Measurements from ENCODE around the gene GP5.

The GP5 gene, protein sequence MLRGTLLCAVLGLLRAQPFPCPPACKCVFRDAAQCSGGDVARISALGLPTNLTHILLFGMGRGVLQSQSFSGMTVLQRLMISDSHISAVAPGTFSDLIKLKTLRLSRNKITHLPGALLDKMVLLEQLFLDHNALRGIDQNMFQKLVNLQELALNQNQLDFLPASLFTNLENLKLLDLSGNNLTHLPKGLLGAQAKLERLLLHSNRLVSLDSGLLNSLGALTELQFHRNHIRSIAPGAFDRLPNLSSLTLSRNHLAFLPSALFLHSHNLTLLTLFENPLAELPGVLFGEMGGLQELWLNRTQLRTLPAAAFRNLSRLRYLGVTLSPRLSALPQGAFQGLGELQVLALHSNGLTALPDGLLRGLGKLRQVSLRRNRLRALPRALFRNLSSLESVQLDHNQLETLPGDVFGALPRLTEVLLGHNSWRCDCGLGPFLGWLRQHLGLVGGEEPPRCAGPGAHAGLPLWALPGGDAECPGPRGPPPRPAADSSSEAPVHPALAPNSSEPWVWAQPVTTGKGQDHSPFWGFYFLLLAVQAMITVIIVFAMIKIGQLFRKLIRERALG

DNA sequence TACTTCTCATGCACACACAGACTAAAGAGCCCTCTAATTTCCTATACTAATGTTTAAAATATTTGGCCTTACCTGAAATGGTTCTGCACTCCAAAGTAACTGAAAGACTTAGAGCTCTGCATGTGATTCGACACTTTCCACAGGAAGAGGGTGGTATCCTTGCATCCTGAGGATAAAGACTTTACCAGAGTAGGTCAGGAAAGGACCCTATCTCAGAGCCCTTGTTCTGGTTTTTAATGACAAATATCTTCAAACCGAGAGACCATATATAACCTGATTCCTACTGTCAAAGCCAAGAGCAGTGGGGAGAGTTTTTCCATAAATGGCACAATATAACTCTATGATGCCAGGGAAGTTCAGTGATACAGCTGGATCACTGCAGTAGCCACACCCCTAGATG is at the start of gene GP5:
TSS of gene GP5 (minus strand) at position 101 of the 400 bp plus-strand sequence. CDS start 984 bp downstream, outside the sequence.
- no peak for DNase-seq (ENCODE audit: extremely low read depth in 1 of 2, low read depth in 1 of 2)

DNA sequence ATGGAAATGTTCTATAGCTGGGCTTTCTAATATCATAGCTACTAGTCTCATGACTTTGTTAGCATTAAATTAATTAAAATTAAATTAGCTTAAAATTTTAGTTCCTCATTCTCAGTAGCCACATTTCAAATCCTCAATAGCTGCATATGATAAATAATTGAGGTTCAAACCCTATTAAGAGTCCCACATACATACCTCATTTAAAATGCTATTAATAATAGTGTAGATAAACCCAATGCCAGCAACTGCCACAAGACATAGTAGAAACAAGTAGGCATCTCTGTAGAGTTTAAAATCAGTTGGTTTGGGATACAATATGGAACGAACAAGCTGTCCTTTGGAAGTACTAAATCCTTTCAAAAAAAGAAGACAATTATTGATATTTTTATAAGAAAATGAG is 48.6 kb upstream of the GP5 start:
- DNase-seq (ENCODE audit: extremely low read depth in 1 of 2, low read depth in 1 of 2) = no peak

DNA sequence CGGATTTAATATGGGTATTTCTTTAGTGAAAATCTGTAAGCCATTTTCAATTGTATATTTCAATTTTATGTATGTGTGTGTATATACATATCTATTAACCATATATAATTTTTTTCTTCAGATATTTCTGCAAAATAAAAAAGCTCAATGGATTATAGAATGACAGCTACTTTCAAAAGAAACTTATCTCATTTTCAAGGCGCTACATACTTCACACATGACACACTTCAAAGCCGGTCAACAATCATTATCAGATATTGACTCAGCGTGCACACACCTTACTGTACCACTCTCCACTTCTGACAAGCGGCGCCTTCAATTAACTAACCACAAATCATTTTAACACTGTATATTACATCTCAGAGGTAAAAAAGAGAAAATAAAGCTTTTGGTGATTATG is 48.1 kb upstream of the GP5 start:
- no peak for DNase-seq (ENCODE audit: extremely low read depth in 1 of 2, low read depth in 1 of 2)

DNA sequence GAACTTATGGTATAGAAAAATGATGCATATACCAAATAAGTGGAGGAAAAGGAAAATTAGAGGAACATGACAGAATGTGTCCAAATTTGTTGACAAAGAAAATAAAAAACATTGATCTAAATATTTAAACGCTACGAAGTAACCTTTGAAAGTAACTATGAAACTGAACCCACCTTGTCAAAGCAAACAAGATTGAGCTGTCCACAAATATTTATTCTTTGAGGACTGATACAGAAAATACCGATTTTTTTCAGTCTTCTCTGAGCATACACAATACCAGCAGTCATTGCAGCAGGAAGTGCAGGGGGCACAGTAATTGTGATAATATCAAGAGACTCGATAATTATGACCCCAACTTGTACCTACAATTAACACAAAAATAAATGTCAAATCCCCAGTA is 47.7 kb upstream of the GP5 start:
- no peak for DNase-seq (ENCODE audit: extremely low read depth in 1 of 2, low read depth in 1 of 2)

DNA sequence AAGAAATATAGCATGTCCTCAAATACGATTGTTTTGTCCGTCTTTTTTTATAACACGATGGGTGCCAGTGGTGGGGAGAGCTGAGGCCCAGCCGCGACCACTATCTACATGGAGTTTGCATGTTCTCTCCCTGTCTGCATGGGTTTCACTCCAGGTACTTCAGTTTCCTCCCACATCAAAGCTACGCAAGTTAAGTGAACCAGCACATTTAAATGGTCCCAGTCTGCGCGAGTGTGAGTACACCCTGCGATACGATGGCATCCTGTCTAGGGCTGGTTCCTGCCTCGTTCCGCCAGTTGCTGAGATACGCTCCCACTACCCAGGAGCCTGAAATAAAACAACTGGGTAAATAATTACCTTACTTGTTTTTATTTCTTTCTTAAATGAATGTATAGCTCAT is 47.1 kb upstream of the GP5 start:
- DNase-seq (ENCODE audit: extremely low read depth in 1 of 2, low read depth in 1 of 2) = no peak

DNA sequence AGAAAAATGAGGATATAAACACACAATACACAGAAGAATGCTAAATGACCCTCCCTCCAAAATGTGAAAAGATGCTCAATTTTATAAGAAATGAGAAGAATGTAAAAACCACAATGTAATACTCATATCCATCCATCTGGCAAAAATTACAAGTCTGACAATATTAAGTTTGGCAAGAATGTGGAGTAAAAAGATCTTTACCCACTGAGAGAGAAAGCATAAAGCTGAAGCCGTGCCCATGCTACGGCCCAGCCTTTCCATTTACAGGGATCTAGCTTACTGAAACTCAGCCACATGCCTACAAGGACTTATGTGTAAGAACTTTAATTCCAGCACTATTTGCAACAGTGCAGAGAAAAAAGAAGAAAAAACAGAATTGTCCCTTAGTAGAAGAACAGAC is 44.8 kb upstream of the GP5 start:
- DNase-seq (ENCODE audit: extremely low read depth in 1 of 2, low read depth in 1 of 2) = no peak

DNA sequence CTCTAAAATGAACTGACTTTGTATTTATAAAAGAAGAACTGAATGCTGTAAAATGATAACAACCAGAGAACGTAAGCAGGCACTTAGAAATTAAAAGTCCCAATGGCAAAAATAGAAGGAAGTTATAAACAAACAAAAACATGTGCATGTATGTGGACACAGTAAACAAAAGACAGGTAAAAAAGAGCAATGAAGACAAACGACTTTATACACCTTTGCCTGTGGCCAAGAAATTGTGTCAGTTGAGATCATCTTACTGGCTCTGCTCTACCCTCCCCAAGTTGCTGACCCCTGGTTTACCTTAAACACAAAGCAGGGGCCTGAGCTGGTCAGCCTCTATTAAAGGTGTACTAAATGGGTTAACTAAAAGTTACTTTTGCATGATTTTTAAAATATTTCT is 41.7 kb upstream of the GP5 start:
- no peak for DNase-seq (ENCODE audit: extremely low read depth in 1 of 2, low read depth in 1 of 2)

DNA sequence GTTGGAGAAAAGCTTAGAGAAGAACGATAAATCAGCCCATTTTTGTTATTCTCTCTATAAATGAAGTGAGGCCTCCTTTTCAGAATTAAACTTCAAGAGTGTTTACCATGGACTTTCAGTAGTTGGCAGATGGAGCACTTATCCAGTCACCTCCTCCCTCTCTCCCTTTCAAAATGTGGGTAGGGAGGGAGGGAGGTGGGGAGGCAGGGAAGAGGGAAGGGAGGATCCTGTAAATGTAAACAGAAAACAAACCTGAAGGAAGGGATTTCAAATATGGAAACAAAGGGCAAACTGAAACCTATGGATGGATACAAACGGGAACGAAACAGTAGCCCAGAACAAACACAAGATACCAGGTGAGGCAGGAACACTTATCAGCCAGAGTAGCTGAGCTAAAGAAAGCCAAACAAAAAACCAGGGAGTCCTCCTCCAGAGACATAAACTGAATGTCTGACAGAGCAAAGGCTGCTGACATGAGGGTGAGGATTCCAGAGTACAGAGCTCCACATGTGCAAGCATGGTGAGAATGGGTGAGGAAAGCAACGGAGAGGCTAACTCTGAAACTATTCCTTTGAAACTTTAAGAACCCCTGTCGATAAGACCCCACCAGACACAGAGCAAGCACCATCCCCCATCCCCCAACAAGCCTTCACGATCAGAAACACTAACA is 41.0 kb upstream of the GP5 start:
- no peak for DNase-seq (ENCODE audit: extremely low read depth in 1 of 2, low read depth in 1 of 2)

DNA sequence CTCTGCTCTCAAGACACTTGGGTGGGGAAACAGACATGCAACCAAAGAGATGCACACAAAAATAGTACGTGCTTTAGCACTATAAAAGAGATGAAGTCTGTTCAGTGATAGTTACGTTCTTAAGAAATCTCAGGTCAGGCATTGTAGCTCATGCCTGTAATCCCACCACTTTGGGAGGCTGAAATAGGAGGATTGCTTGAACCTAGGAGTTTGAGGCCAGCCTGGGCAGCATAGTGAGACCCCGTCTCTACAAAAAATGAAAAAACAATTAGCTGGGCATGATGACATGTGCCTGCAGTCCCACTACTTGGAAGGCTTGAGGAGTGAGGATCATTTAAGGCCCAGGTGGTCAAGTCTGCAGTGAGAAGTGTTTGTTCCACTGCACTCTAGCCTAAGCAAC is 35.4 kb upstream of the GP5 start:
- no peak for DNase-seq (ENCODE audit: extremely low read depth in 1 of 2, low read depth in 1 of 2)

DNA sequence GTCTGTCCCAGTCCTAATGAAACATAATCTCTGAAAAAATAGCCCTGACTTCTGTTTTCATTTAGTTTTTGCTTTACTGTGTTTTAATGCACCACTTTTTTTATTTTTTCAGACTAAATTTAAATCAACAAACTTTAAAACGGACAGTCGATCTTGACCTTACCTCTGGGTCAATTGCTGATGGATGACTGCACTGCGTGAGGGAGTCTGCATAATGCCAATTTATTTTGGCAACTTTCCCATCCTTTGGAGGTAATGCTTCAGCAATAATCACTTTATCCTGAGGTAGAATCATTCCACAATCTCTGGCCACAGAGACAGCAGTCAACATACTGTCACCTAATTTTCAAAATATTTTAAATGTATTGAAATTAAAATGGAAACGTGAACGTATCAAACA is 32.5 kb upstream of the GP5 start:
- no peak for DNase-seq (ENCODE audit: extremely low read depth in 1 of 2, low read depth in 1 of 2)

DNA sequence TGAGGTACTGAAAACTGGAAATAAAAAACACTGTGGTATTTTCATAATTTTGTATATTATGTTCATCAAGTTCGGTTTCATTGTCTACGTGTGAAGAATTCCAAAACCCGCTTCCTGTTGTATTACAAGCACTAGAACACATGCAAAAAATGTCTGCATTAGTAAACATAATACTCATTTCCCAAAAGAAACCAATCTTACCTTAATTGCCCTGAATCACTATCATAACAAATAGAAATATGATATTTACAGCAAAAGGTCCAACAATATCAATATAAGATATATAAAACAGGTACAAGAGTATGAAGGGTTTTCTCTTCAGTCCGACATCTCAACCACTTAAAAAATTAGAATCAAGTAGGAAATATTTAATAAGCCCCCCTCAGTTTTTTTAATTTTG is 26.3 kb upstream of the GP5 start:
- DNase-seq (ENCODE audit: extremely low read depth in 1 of 2, low read depth in 1 of 2) = no peak

DNA sequence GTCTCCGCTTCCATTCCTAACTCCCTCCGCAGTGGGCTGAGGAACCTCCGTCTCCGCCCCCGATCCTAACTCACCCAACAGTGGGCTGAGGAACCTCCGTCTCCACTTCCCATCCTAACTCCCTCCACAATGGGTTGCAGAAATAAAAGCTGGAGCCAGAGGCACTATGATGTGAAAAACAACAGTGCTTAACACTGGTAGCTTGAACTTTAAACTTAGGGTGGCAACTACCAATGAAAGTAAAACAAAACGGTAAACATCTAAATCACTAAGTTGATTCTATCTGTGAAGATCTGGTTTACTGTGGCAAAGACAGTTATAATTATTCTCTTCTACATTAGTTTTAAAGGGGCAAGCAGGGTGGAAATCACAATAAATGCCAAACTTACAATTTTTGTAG is 25.9 kb upstream of the GP5 start:
- no peak for DNase-seq (ENCODE audit: extremely low read depth in 1 of 2, low read depth in 1 of 2)

DNA sequence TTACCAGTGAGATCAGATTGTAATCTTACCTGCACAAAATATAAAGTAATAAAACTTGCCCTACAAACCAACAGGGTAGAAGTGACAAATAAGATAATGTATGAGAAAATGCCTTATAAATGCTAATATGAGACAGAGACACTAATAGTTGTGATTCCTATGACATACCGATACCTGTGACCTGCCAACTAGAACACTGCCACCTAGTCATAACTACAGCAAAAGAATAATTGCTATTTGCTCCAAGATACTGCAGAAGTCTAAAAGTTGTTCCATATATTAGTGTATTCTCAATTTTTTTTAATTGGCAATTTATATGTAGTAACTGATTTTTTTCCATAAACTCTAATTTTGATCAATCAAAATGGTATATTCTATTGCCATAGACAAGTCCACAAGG is 25.3 kb upstream of the GP5 start:
- DNase-seq (ENCODE audit: extremely low read depth in 1 of 2, low read depth in 1 of 2) = no peak

DNA sequence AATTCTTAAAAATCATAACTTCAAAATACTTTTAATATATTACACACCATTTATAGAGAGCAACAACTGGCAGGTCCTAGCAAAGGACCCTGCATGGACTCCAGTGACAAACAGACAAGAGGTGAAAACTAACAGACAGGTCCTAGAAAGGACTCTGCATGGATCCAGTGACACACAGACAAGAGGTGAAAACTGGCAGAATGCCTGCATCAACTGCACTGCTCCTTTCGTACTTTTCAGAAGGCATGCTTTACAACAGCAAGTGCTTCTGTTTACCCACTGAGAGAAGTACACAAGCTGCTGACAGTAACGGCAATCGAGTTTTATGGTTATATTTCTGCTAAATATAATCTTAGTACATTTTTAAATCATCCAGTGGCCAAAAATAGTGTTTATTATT is 24.3 kb upstream of the GP5 start:
- DNase-seq (ENCODE audit: extremely low read depth in 1 of 2, low read depth in 1 of 2) = no peak

DNA sequence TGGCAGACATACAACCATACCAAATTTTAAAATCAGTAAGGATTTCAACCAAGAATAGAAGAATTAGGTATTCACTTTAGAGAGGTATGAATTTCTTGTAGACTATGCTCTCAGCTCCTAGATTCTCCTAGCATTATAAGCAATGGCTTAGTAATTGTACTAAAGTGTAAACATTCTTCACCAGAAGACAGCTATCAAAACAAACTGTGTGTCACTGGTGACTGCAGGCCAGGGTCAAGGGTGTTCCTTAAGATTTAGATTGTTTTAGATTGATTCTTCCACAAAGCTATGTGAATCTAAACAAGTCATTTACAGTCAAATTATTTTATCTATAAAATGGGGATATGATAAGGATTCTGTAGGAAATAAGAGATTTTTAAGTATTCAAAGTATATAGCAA is 23.1 kb upstream of the GP5 start:
- DNase-seq (ENCODE audit: extremely low read depth in 1 of 2, low read depth in 1 of 2) = no peak

DNA sequence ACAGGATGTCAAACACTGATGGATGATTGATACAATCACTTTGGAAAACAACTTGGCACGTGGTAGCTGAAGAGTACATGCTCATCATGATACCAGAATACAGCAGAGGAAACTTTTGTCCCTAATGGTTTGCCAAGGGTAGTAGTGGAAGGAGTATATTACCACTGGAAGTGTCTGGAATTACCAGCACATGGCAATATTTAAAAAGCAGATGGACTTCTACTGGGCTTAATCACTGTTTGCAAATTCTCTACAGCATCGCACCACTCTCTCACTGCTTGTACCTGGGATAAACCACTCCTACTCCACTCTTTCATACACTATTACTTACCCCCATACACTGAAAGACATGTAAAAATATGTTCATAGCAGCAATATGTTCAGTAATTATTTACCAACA is 19.6 kb upstream of the GP5 start:
- no peak for DNase-seq (ENCODE audit: extremely low read depth in 1 of 2, low read depth in 1 of 2)

DNA sequence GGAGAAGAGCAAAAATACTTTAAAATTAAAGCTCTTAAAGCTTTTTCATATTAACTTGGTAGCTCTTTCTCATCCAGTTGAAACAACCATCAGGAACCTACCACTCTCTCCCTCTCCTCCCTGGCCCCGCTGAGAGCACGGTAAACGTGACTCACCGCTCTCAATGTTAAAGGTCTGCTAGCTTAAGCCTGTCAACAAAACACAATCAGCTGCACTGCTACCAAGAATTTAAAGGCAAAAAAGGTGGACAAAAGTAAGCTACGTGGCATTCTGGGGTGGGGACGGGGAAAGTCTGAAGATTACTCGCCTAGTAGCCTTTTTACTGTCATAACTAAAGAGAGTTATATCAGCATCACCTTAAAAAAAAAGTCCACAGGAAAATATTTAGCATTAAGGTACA is 8.4 kb upstream of the GP5 start:
- no peak for DNase-seq (ENCODE audit: extremely low read depth in 1 of 2, low read depth in 1 of 2)

DNA sequence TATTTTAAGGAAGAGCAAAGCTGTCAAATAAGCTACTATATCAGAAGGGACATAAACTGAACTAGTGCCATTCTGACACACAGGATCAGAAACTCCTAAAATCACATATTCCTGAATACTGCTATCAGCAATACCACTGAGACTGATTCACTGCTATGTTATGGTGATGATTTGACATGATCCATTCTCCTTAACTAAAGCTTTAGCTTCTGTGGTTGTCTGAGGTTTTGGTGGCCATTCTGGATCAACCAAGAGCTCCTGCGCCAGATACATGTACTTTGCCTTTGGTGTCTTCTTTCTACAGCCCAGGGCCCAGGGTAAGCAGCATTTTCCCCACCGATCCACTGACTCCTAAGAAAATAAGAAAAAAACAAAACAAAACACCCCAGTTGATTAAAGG is 6.7 kb upstream of the GP5 start:
- no peak for DNase-seq (ENCODE audit: extremely low read depth in 1 of 2, low read depth in 1 of 2)

DNA sequence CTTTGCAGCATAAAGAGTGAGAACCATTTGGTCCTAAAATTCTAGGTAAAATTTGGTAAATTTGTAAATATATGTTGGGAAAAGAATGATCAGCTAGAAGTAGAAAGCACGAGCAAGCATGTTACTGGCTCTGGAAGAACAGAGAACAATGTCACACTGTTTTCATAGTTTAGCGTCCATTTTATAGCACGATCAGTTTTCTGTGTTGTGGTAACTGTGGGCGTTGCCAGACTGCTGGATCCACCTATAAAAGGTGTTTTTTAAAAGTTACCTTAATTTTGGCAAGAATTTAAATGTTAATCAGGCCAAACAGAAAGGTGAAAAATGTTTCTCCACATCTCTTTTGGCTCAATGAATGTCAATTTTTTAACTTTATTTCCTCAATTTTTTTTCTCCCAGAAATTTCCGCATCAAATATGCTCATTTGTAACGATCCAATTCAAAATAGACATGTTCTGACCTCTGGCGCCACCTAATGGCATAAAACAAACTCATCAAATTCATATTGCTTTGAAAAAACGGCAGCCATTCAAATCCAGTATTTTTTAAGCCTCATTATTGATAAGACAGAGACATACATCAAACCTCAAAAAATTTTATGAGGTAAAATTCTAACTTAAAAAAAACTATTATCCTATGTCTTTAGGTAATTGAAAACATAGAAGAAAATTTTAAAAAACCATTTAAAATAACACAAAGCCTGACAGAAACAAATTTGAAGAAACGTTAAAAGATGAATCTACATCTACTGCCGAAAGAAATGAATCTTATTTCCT is 5.5 kb upstream of the GP5 start:
- DNase-seq (ENCODE audit: extremely low read depth in 1 of 2, low read depth in 1 of 2) = no peak

DNA sequence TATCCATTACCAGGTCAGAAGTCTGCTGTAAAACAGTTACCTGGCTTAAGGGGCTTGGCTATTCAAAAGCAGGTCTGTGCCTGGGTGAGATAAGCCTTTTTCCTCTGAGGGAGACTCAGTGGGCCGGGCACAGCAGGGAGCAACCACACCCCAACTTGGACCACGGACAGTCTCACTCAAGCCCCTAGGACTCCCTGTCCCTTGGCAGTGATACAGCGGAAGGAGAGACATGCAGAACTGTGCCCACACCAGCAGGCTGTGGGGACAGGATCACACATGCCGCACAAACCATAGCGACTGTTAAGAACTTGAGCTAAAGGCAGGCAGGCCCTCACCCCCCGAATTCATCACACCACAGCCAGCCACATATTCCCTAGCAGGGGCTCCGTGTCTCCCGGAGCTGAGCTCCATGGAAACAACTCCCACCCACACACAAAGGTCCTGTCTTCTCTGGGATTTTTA is 2.8 kb upstream of the GP5 start:
- DNase-seq (ENCODE audit: extremely low read depth in 1 of 2, low read depth in 1 of 2) = no peak

DNA sequence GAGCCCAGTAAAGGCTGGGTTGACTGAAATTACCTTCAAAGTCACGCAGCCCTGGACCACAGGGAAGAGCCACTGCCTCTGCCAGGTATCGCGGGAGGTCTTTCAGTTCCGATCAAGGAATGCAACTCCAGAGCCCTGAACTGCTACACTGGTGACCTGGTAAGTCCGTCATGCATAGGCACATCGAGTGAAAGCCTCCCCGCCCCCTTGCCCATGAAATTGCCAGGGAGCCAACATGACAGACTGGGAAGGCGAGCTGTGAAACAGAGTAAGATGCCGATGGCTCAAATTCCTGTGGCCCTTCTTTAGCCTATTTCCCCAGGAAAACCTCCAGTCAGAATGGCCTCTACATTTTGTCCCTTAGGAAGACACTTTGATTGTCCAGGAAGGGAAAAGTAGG is 2.3 kb upstream of the GP5 start:
- DNase-seq (ENCODE audit: extremely low read depth in 1 of 2, low read depth in 1 of 2) = no peak

All from stimulated activated CD8-positive, alpha-beta memory T cell treated with anti-CD3 and anti-CD28 coated beads, Interleukin-7, amount 100 ng/mL, for 48 hours (primary cell).